Stimulated activated naive CD8-positive, alpha-beta T cell treated with anti-CD3 and anti-CD28 coated beads, Interleukin-15, Interleukin-2, amounts not matched to agents 100 ng/mL and 50 ng/mL, for 24 hours (primary cell): ENCODE measurements around the gene SOST.

Source experiments
- H3K27ac Mint-ChIP-seq: one replicate; pipeline ENCODE4 v1.8.0; 2021; ENCODE audit warnings: mild to moderate bottlenecking, mixed read lengths
- H3K27me3 Mint-ChIP-seq: one replicate; pipeline ENCODE4 v1.8.0; 2021; ENCODE audit warnings: mixed read lengths
- H3K36me3 Mint-ChIP-seq: one replicate; pipeline ENCODE4 v1.8.0; 2021; ENCODE audit warnings: low read depth, mixed read lengths
- H3K4me1 Mint-ChIP-seq: one replicate; pipeline ENCODE4 v1.8.0; 2021; ENCODE audit warnings: low read depth, mixed read lengths
- H3K4me3 Mint-ChIP-seq: one replicate; pipeline ENCODE4 v1.8.0; 2021; ENCODE audit warnings: mild to moderate bottlenecking, mixed read lengths
- H3K9me3 Mint-ChIP-seq: one replicate; pipeline ENCODE4 v1.8.0; 2021; ENCODE audit warnings: mixed read lengths

SOST gene

GRCh38 chr17:43713494-43714162 is 45.0 kb downstream of the SOST start:
- Mint-ChIP-seq H3K27ac (no peak overlapping the region), H3K27me3 (peaks cover 57% of the 10 kb centered on the region)

GRCh38 chr17:43712397-43712796 is 46.2 kb downstream of the SOST start:
- Mint-ChIP-seq H3K4me3 (no peak overlapping the region), H3K36me3 (no peaks in the 10 kb centered on the region), H3K9me3 (no peaks in the 10 kb centered on the region), H3K4me1 (peaks cover 14% of the 10 kb centered on the region), H3K27ac (no peak overlapping the region), H3K27me3 (peaks cover 54% of the 10 kb centered on the region)

More at GRCh38 chr17:43713494-43714162, 45.0 kb downstream of the SOST start:
- Mint-ChIP-seq H3K9me3 (no peaks in the 10 kb centered on the region), H3K36me3 (no peaks in the 10 kb centered on the region), H3K4me1 (peaks cover 14% of the 10 kb centered on the region), H3K4me3 (peak overlapping the region; percentile 49)

DNA sequence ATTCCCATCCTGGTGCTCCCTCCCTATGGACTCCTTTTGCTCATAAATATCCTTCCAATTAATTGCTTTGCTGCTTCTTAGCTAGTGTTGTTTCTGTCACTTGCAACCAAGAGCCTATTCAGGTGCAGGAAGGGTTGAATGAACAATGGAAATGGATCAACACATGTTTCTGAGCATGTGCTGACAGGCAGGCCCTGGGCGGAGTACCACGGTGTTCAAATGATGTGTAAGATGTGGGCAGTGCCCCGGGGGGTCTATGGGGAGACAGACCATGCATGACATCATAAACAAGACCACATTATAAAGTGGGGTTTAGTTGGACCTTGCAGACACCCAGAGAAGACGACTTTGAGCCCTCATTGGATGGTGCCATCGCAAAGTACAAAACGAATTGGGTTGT is 48.5 kb downstream of the SOST start:
- peaks cover 55% of the 10 kb centered on the region for H3K27me3 Mint-ChIP-seq
- H3K9me3 Mint-ChIP-seq: no peaks in the 10 kb centered on the region
- H3K27ac Mint-ChIP-seq: no peak overlapping the region
- H3K36me3 Mint-ChIP-seq: no peaks in the 10 kb centered on the region
- H3K4me1 Mint-ChIP-seq: peaks cover 14% of the 10 kb centered on the region
- H3K4me3 Mint-ChIP-seq: no peak overlapping the region

- peaks cover 47% of the 10 kb centered on the region for H3K27me3 Mint-ChIP-seq
- H3K27ac Mint-ChIP-seq: no peak overlapping the region
- peaks cover 9% of the 10 kb centered on the region for H3K4me1 Mint-ChIP-seq
- H3K4me3 Mint-ChIP-seq: no peak overlapping the region
- no peaks in the 10 kb centered on the region for H3K9me3 Mint-ChIP-seq
- H3K36me3 Mint-ChIP-seq: no peaks in the 10 kb centered on the region
These were observed 49.4 kb downstream of the SOST start for GRCh38 chr17:43709210-43709609.

- H3K36me3 Mint-ChIP-seq: no peaks in the 10 kb centered on the region
- peaks cover 4% of the 10 kb centered on the region for H3K4me1 Mint-ChIP-seq
- H3K4me3 Mint-ChIP-seq: no peak overlapping the region
- H3K9me3 Mint-ChIP-seq: no peaks in the 10 kb centered on the region
- H3K27me3 Mint-ChIP-seq: peaks cover 40% of the 10 kb centered on the region
- H3K27ac Mint-ChIP-seq: no peak overlapping the region
These were observed 51.4 kb downstream of the SOST start for GRCh38 chr17:43707184-43707583.

- Mint-ChIP-seq H3K27me3 (peaks cover 38% of the 10 kb centered on the region), H3K36me3 (no peaks in the 10 kb centered on the region)
These were observed 52.4 kb downstream of the SOST start for GRCh38 chr17:43706235-43706634.

More at GRCh38 chr17:43706235-43706634, 52.4 kb downstream of the SOST start:
- Mint-ChIP-seq H3K4me1 (peaks cover 9% of the 10 kb centered on the region), H3K27ac (no peak overlapping the region), H3K4me3 (no peak overlapping the region), H3K9me3 (no peaks in the 10 kb centered on the region)
